Activated T-cell treated with anti-CD3 and anti-CD28 coated beads, Interleukin-2, amount 50 U/mL, for 72 hours (primary cell): ENCODE data around the gene VOPP1. TPM values are rescaled to one million over a fixed set of nuclear protein-coding genes. Genes with fewer than 3 reads are reported as not detected.

Experiments used
- ATAC-seq, 2 donors: fragments of 150-1000 bp; cut with Tn5 transposase; replicated peaks in 1 of 2; 2 replicates each; pipeline ENCODE4 v1.10.0; 2021; ENCODE audit warnings: moderate library complexity in 2 of 2, mild to moderate bottlenecking in 1 of 2
- DNase-seq, 2 donors: peaks; one replicate each; pipeline ENCODE4 v3.0.0; 2021 to 2022; ENCODE audit warnings: mixed read lengths in 1 of 2
- H3K27ac Mint-ChIP-seq: one replicate; pipeline ENCODE4 v1.8.0; 2022; ENCODE audit warnings: mild to moderate bottlenecking, moderate library complexity, mixed read lengths
- H3K27me3 Mint-ChIP-seq: one replicate; pipeline ENCODE4 v1.8.0; 2022; ENCODE audit warnings: low read depth, mixed read lengths
- H3K36me3 Mint-ChIP-seq, 2 donors: one replicate each; pipeline ENCODE4 v1.8.0; 2022; ENCODE audit warnings: mixed read lengths in 2 of 2, mild to moderate bottlenecking in 1 of 2; ENCODE audit not compliant: insufficient read depth in 2 of 2
- H3K4me1 Mint-ChIP-seq: one replicate; pipeline ENCODE4 v1.8.0; 2022; ENCODE audit warnings: low read depth, mixed read lengths
- H3K4me3 Mint-ChIP-seq, 2 donors: one replicate each; pipeline ENCODE4 v1.8.0; 2022; ENCODE audit warnings: mild to moderate bottlenecking in 2 of 2, mixed read lengths in 2 of 2, moderate library complexity in 2 of 2
- H3K9me3 Mint-ChIP-seq, 2 donors: one replicate each; pipeline ENCODE4 v1.8.0; 2022; ENCODE audit warnings: mixed read lengths in 2 of 2
- total RNA-seq, 2 donors: library from RNA; stranded (reverse); gene quantifications; one replicate each; pipeline ENCODE4 v1.2.3, GENCODE V29; 2022

Gene VOPP1
- total RNA-seq, 2 donors from 2014 or later: 90.8 to 91.1 TPM

GRCh38 chr7:55573234-55573900 lies 1.1 kb upstream of the VOPP1 start:
- Mint-ChIP-seq H3K9me3 (no peaks in the 10 kb centered on the region), H3K27ac (peak overlapping the region; percentile 64), H3K4me3 (peak overlapping the region; percentile 85 to 89), H3K36me3 (peaks cover 0 to 4% of the 10 kb centered on the region in 2 donors), H3K4me1 (peaks cover 62% of the 10 kb centered on the region), H3K27me3 (no peaks in the 10 kb centered on the region)
- DNase-seq: no peak
- ATAC-seq: no peak

GRCh38 chr7:55571511-55572377 lies 558 bp downstream of the VOPP1 start:
- no peaks in the 10 kb centered on the region for H3K27me3 Mint-ChIP-seq
- ATAC-seq (peak; percentile 32 to 33), DNase-seq (peak; percentile 71 to 73)
- peak overlapping the region; percentile 93 to 99 for H3K4me3 Mint-ChIP-seq
- peaks cover 78% of the 10 kb centered on the region for H3K4me1 Mint-ChIP-seq
- H3K36me3 Mint-ChIP-seq: peaks cover 4 to 6% of the 10 kb centered on the region in 2 donors
- H3K9me3 Mint-ChIP-seq: no peaks in the 10 kb centered on the region
- peak overlapping the region; percentile 96 for H3K27ac Mint-ChIP-seq

GRCh38 chr7:55570939-55571338 lies 1.4 kb downstream of the VOPP1 start:
- peaks cover 83% of the 10 kb centered on the region for H3K4me1 Mint-ChIP-seq
- peak overlapping the region; percentile 96 for H3K27ac Mint-ChIP-seq
- H3K4me3 Mint-ChIP-seq: peak overlapping the region; percentile 93 to 99
- no peaks in the 10 kb centered on the region for H3K9me3 Mint-ChIP-seq
- H3K27me3 Mint-ChIP-seq: no peaks in the 10 kb centered on the region
- ATAC-seq (peak; percentile 20 to 28), DNase-seq (no peak)
- peaks cover 4 to 6% of the 10 kb centered on the region in 2 donors for H3K36me3 Mint-ChIP-seq

- no peak for DNase-seq
- ATAC-seq: peak; percentile 36 to 37
- Mint-ChIP-seq H3K36me3 (peaks cover 4 to 6% of the 10 kb centered on the region in 2 donors), H3K27me3 (no peaks in the 10 kb centered on the region), H3K9me3 (no peaks in the 10 kb centered on the region), H3K4me3 (peak overlapping the region; percentile 93 to 99), H3K4me1 (peaks cover 83% of the 10 kb centered on the region), H3K27ac (peak overlapping the region; percentile 82)
Measured at GRCh38 chr7:55570218-55570873, 2.0 kb downstream of the VOPP1 start.

GRCh38 chr7:55569797-55570196 lies 2.5 kb downstream of the VOPP1 start:
- peaks cover 4 to 8% of the 10 kb centered on the region in 2 donors for H3K36me3 Mint-ChIP-seq
- peak; percentile 46 to 61 for DNase-seq

GRCh38 chr7:55569269-55569663 lies 3.0 kb downstream of the VOPP1 start:
- H3K4me1 Mint-ChIP-seq: peaks cover 86% of the 10 kb centered on the region
- peak overlapping the region; percentile 82 for H3K27ac Mint-ChIP-seq
- H3K27me3 Mint-ChIP-seq: no peaks in the 10 kb centered on the region
- ATAC-seq (no peak), DNase-seq (no peak)
- H3K36me3 Mint-ChIP-seq: peaks cover 4 to 8% of the 10 kb centered on the region in 2 donors
- peak overlapping the region; percentile 93 to 99 for H3K4me3 Mint-ChIP-seq
- no peaks in the 10 kb centered on the region for H3K9me3 Mint-ChIP-seq

More at GRCh38 chr7:55569797-55570196, 2.5 kb downstream of the VOPP1 start:
- Mint-ChIP-seq H3K9me3 (no peaks in the 10 kb centered on the region), H3K4me3 (peak overlapping the region; percentile 93 to 99), H3K4me1 (peaks cover 84% of the 10 kb centered on the region), H3K27me3 (no peaks in the 10 kb centered on the region), H3K27ac (peak overlapping the region; percentile 82)
- peak; percentile 24 to 48 for ATAC-seq

- ATAC-seq (no peak), DNase-seq (no peak)
- H3K4me1 Mint-ChIP-seq: peaks cover 83% of the 10 kb centered on the region
- peaks cover 4 to 8% of the 10 kb centered on the region in 2 donors for H3K36me3 Mint-ChIP-seq
- no peaks in the 10 kb centered on the region for H3K27me3 Mint-ChIP-seq
- H3K27ac Mint-ChIP-seq: peak overlapping the region; percentile 82
- no peaks in the 10 kb centered on the region for H3K9me3 Mint-ChIP-seq
- H3K4me3 Mint-ChIP-seq: peak overlapping the region; percentile 93 to 99
Measured at GRCh38 chr7:55568613-55569268, 3.6 kb downstream of the VOPP1 start.

- no peaks in the 10 kb centered on the region for H3K9me3 Mint-ChIP-seq
- ATAC-seq: no peak
- no peak for DNase-seq
- H3K27ac Mint-ChIP-seq: peak overlapping the region; percentile 85
- H3K36me3 Mint-ChIP-seq: peaks cover 4 to 8% of the 10 kb centered on the region in 2 donors
- H3K27me3 Mint-ChIP-seq: no peaks in the 10 kb centered on the region
- peaks cover 74% of the 10 kb centered on the region for H3K4me1 Mint-ChIP-seq
- peak overlapping the region; percentile 93 to 99 for H3K4me3 Mint-ChIP-seq
Measured at GRCh38 chr7:55567571-55567970, 4.7 kb downstream of the VOPP1 start.

- DNase-seq: no peak
- H3K4me3 Mint-ChIP-seq: peak overlapping the region; percentile 47 to 73
- ATAC-seq: no peak
- no peaks in the 10 kb centered on the region for H3K9me3 Mint-ChIP-seq
- peaks cover 85% of the 10 kb centered on the region for H3K4me1 Mint-ChIP-seq
- peaks cover 1 to 14% of the 10 kb centered on the region in 2 donors for H3K36me3 Mint-ChIP-seq
- H3K27me3 Mint-ChIP-seq: no peaks in the 10 kb centered on the region
- no peak overlapping the region for H3K27ac Mint-ChIP-seq
Measured at GRCh38 chr7:55565681-55566080, 6.6 kb downstream of the VOPP1 start.

GRCh38 chr7:55563596-55564325 lies 8.5 kb downstream of the VOPP1 start:
- no peaks in the 10 kb centered on the region for H3K9me3 Mint-ChIP-seq
- H3K36me3 Mint-ChIP-seq: peaks cover 1 to 19% of the 10 kb centered on the region in 2 donors
- no peak overlapping the region for H3K4me3 Mint-ChIP-seq
- no peaks in the 10 kb centered on the region for H3K27me3 Mint-ChIP-seq
- H3K27ac Mint-ChIP-seq: no peak overlapping the region
- peaks cover 83% of the 10 kb centered on the region for H3K4me1 Mint-ChIP-seq
- ATAC-seq: no peak
- DNase-seq: no peak

- H3K4me3 Mint-ChIP-seq: no peak overlapping the region
- ATAC-seq (no peak), DNase-seq (no peak)
- H3K9me3 Mint-ChIP-seq: no peaks in the 10 kb centered on the region
- H3K36me3 Mint-ChIP-seq: peaks cover 1 to 13% of the 10 kb centered on the region in 2 donors
- H3K27me3 Mint-ChIP-seq: no peaks in the 10 kb centered on the region
- H3K4me1 Mint-ChIP-seq: peaks cover 83% of the 10 kb centered on the region
- no peak overlapping the region for H3K27ac Mint-ChIP-seq
Measured at GRCh38 chr7:55561690-55562089, 10.6 kb downstream of the VOPP1 start.
